Neural cell (in vitro differentiated cells): Measurements from ENCODE around the gene MCTP2. TPM values are rescaled to one million over a fixed set of nuclear protein-coding genes. Genes with fewer than 3 reads are reported as not detected.

Source experiments
- H2AFZ ChIP-seq: fragments of 200-600, 300-800 bp; sonication (generic), shearing (Covaris generic); 2 replicates; pipeline ENCODE4 v1.6.0; 2014; ENCODE audit warnings: low read depth, mild to moderate bottlenecking, antibody characterized with exemption, low read length, moderate library complexity
- H3F3A ChIP-seq: fragments of 200-600 bp; shearing (Covaris generic); 2 replicates; pipeline ENCODE4 v1.6.1; 2016; ENCODE audit warnings: mild to moderate bottlenecking, moderate library complexity, mixed read lengths, antibody characterized with exemption, low read length; ENCODE audit not compliant: insufficient read depth, poor library complexity, severe bottlenecking
- H3K27ac ChIP-seq: fragments of 200-600, 300-800 bp; sonication (generic), shearing (Covaris generic); 2 replicates; pipeline ENCODE4 v1.5.1; 2014; ENCODE audit warnings: mild to moderate bottlenecking, low read length, moderate library complexity
- H3K27me3 ChIP-seq: fragments of 300-800, 200-600 bp; sonication (generic), shearing (Covaris generic); 2 replicates; pipeline ENCODE4 v1.6.0; 2014; ENCODE audit warnings: mild to moderate bottlenecking, low read depth, low read length, moderate library complexity; ENCODE audit not compliant: insufficient read depth
- H3K36me3 ChIP-seq: fragments of 300-800, 200-600 bp; sonication (generic), shearing (Covaris generic); 2 replicates; pipeline ENCODE4 v1.5.1; 2014; ENCODE audit warnings: mild to moderate bottlenecking, antibody characterized with exemption, low read length, moderate library complexity; ENCODE audit not compliant: insufficient read depth
- H3K4me2 ChIP-seq: fragments of 300-800, 200-600 bp; sonication (generic), shearing (Covaris generic); 2 replicates; pipeline ENCODE4 v1.6.0; 2014; ENCODE audit warnings: mild to moderate bottlenecking, low read length
- H3K4me3 ChIP-seq: fragments of 300-800, 200-600 bp; sonication (generic), shearing (Covaris generic); 2 replicates; pipeline ENCODE4 v1.5.1; 2014; ENCODE audit warnings: mild to moderate bottlenecking, low read length, moderate library complexity
- H3K79me2 ChIP-seq: fragments of 200-600 bp; shearing (Covaris generic); replicated peaks from 2 replicates; pipeline ENCODE4 v1.6.0; 2014; ENCODE audit warnings: mild to moderate bottlenecking, low read length, moderate library complexity; ENCODE audit not compliant: insufficient read depth
- H3K9ac ChIP-seq: fragments of 300-800, 200-600 bp; sonication (generic), shearing (Covaris generic); 2 replicates; pipeline ENCODE4 v1.6.1; 2016; ENCODE audit warnings: mild to moderate bottlenecking, low read length, mixed read lengths
- H3K9me2 ChIP-seq: fragments of 200-600 bp; shearing (Covaris generic); 2 replicates; pipeline ENCODE4 v1.6.1; 2016; ENCODE audit warnings: mild to moderate bottlenecking, low read length, mixed read lengths; ENCODE audit not compliant: insufficient read depth
- H3K9me3 ChIP-seq: fragments of 200-600, 300-800 bp; sonication (generic), shearing (Covaris generic); 2 replicates; pipeline ENCODE4 v1.6.1; 2016; ENCODE audit warnings: mild to moderate bottlenecking, mixed run types, low read length, moderate library complexity, mixed read lengths
- H4K20me1 ChIP-seq: fragments of 200-600 bp; shearing (Covaris generic); 2 replicates; pipeline ENCODE4 v1.6.1; 2016; ENCODE audit warnings: mild to moderate bottlenecking, mixed run types; ENCODE audit not compliant: insufficient read depth
- CTCF ChIP-seq: fragments of 450-650 bp; IDR thresholded peaks from 2 replicates; pipeline ENCODE4 v1.5.1; 2014; ENCODE audit warnings: antibody characterized with exemption, mild to moderate bottlenecking, moderate library complexity; ENCODE audit not compliant: poor library complexity, severe bottlenecking
- EP300 ChIP-seq: fragments of 450-650 bp; conservative IDR thresholded peaks from 2 replicates; pipeline ENCODE4 v1.6.1; 2014; ENCODE audit warnings: antibody characterized with exemption, mild to moderate bottlenecking, moderate library complexity; ENCODE audit not compliant: poor library complexity, severe bottlenecking
- EZH2 ChIP-seq: fragments of 200-600, 300-800 bp; shearing (Covaris generic), sonication (generic); IDR thresholded peaks from 2 replicates; pipeline ENCODE4 v1.6.1; 2014; ENCODE audit warnings: antibody characterized with exemption, low read length, borderline replicate concordance, mild to moderate bottlenecking; ENCODE audit not compliant: insufficient read depth, poor library complexity, severe bottlenecking
- MXI1 ChIP-seq: fragments of 450-650 bp; conservative IDR thresholded peaks from 2 replicates; pipeline ENCODE4 v1.6.1; 2014; ENCODE audit warnings: antibody characterized with exemption, mild to moderate bottlenecking; ENCODE audit not compliant: poor library complexity, severe bottlenecking
- POLR2AphosphoS5 ChIP-seq: IDR thresholded peaks from 2 replicates; pipeline ENCODE4 v1.6.1; 2012
- RAD21 ChIP-seq: fragments of 450-650 bp; conservative IDR thresholded peaks from 2 replicates; pipeline ENCODE4 v1.6.1; 2014; ENCODE audit warnings: antibody characterized with exemption, mild to moderate bottlenecking, moderate library complexity
- REST ChIP-seq: IDR thresholded peaks from 2 replicates; pipeline ENCODE4 v1.6.1; 2012; ENCODE audit warnings: borderline replicate concordance
- SMC3 ChIP-seq: fragments of 450-650 bp; conservative IDR thresholded peaks from 2 replicates; pipeline ENCODE4 v1.6.1; 2014; ENCODE audit warnings: antibody characterized with exemption, mild to moderate bottlenecking, moderate library complexity; ENCODE audit not compliant: poor library complexity
- TAF1 ChIP-seq: IDR thresholded peaks from 2 replicates; pipeline ENCODE4 v1.6.1; 2012; ENCODE audit warnings: low read depth
- polyA plus RNA-seq: library from polyadenylated mRNA; depleted of rRNA; stranded (reverse); fragments of >200 nt; gene quantifications from 2 replicates; pipeline ENCODE4 v1.2.3, GENCODE V29; 2014

MCTP2 gene
- polyA plus RNA-seq, 1 donor from 2014 or later = not detected

- TF ChIP-seq EZH2 = no peak
- TF ChIP-seq MXI1 = no peak
- no peak for TF ChIP-seq RAD21
- no peak for TF ChIP-seq TAF1
- peak; percentile 65 for TF ChIP-seq POLR2AphosphoS5
Observed at GRCh38 chr15:94370206-94370935, 139.0 kb downstream of the MCTP2 start (continued).

- H3K9ac ChIP-seq = no peak overlapping the region
- H4K20me1 ChIP-seq = no peaks in the 10 kb centered on the region
- H3K27me3 ChIP-seq = no peaks in the 10 kb centered on the region
- no peak overlapping the region for H3K4me2 ChIP-seq
- no peak overlapping the region for H2AFZ ChIP-seq
- H3K9me2 ChIP-seq = no peaks in the 10 kb centered on the region
- H3K4me3 ChIP-seq = no peak overlapping the region
- H3K36me3 ChIP-seq = no peaks in the 10 kb centered on the region
- TF ChIP-seq EP300 (no peak), EZH2 (no peak), TAF1 (no peak), MXI1 (no peak), REST (no peak), POLR2AphosphoS5 (no peak), CTCF (no peak), SMC3 (no peak), RAD21 (no peak)
- H3K79me2 ChIP-seq = no peaks in the 10 kb centered on the region
- H3K9me3 ChIP-seq = no peaks in the 10 kb centered on the region
- H3K27ac ChIP-seq = no peak overlapping the region
- no peaks in the 10 kb centered on the region for H3F3A ChIP-seq
Observed at GRCh38 chr15:94370936-94371285, 139.6 kb downstream of the MCTP2 start.

- Histone ChIP-seq H3K27ac (no peak overlapping the region), H3K27me3 (no peaks in the 10 kb centered on the region), H4K20me1 (no peaks in the 10 kb centered on the region), H3K9ac (no peak overlapping the region), H3K4me2 (no peak overlapping the region), H3K9me3 (no peaks in the 10 kb centered on the region), H3K79me2 (no peaks in the 10 kb centered on the region), H3K36me3 (no peaks in the 10 kb centered on the region), H3F3A (no peaks in the 10 kb centered on the region), H3K9me2 (no peaks in the 10 kb centered on the region), H3K4me3 (no peak overlapping the region), H2AFZ (no peak overlapping the region)
- TF ChIP-seq REST (no peak), RAD21 (no peak), TAF1 (no peak), CTCF (no peak), MXI1 (no peak), EP300 (no peak), EZH2 (no peak)
Observed at GRCh38 chr15:94372821-94373220, 141.5 kb downstream of the MCTP2 start.
